Measurements from ENCODE around the gene RAB6A. TPM values are rescaled to one million over a fixed set of nuclear protein-coding genes. Genes with fewer than 3 reads are reported as not detected.
"Not testable (repeated sequence)": the region's sequence is repeated elsewhere in the genome, so short reads cannot be mapped to it uniquely, and the experiment has no call there.

The RAB6A gene
- total RNA-seq, 1 donor from 2014 or later = 87.2 TPM

- Histone ChIP-seq H3K27me3 (ENCODE audit: control insufficient read depth in 3 of 3, insufficient read depth in 3 of 3, low read length in 3 of 3) (no peaks in the 10 kb centered on the region), H3K27ac (ENCODE audit: low read depth, low read length) (peak within 1 kb of the TSS; percentile 82), H3K4me1 (ENCODE audit: control insufficient read depth in 3 of 3, insufficient read depth in 3 of 3, low read length in 3 of 3) (peaks cover 3 to 7% (median 7%) of the 10 kb centered on the region in 3 donors), H3K4me3 (ENCODE audit: low read length in 3 of 3) (peak within 1 kb of the TSS; percentile 92 to 97 (median 93)), H3K36me3 (ENCODE audit: control insufficient read depth in 3 of 3, insufficient read depth in 3 of 3, low read length in 3 of 3) (peaks cover 0 to 2% (median 0%) of the 10 kb centered on the region in 3 donors), H3K9me3 (ENCODE audit: control insufficient read depth in 3 of 3, low read length in 3 of 3) (no peaks in the 10 kb centered on the region), H3K9ac (ENCODE audit: low read depth in 1 of 3, low read length in 3 of 3) (peak within 1 kb of the TSS; percentile 77 to 97 (median 91))
Measured at GRCh38 chr11:73787643-73788558, 27.0 kb upstream of the RAB6A start, which contains the start of gene MRPL48. MRPL48 (plus strand) TSS chr11:73787874; CDS start chr11:73787972, 98 bp downstream.

DNA sequence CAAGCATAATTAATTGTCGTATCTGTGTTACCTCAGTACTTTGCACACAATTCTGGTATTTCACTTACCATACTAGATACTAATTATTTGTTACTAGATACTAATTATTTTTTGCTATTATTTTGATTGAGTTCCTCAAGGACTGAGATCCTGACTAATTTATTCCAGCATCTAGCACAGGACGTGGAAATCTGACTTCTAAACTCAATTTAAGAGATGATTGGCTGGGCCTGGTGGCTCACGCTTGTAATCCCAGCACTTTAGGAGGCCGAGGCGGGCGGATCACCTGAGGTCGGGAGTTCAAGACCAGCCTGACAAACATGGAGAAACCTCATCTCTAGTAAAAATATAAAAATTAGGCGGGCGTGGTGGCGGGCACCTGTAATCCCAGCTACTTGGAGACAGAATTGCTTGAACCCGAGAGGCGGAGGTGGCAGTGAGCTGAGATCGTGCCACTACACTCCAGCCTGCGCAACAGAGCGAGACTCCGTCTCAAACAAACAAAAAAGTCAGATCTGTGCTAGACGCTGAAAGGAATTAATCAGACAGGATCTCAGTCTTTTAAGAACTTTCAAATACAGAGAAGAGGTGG lies 26.3 kb upstream of the RAB6A start:
- Histone ChIP-seq H3K27me3 (ENCODE audit: control insufficient read depth in 3 of 3, insufficient read depth in 3 of 3, low read length in 3 of 3) (no peaks in the 10 kb centered on the region), H3K9ac (ENCODE audit: low read depth in 1 of 3, low read length in 3 of 3) (peak overlapping the region; percentile 77 to 97 (median 91)), H3K36me3 (ENCODE audit: control insufficient read depth in 3 of 3, insufficient read depth in 3 of 3, low read length in 3 of 3) (peaks cover 0 to 2% (median 0%) of the 10 kb centered on the region in 3 donors), H3K9me3 (ENCODE audit: control insufficient read depth in 3 of 3, low read length in 3 of 3) (no peaks in the 10 kb centered on the region), H3K4me3 (ENCODE audit: low read length in 3 of 3) (peak overlapping the region; percentile 92 to 97 (median 93)), H3K4me1 (ENCODE audit: control insufficient read depth in 3 of 3, insufficient read depth in 3 of 3, low read length in 3 of 3) (peaks cover 3 to 7% (median 7%) of the 10 kb centered on the region in 3 donors), H3K27ac (ENCODE audit: low read depth, low read length) (peak overlapping the region; percentile 82)

GRCh38 chr11:73785467-73785866 lies 24.6 kb upstream of the RAB6A start:
- not testable (repeated sequence) for H3K4me3 ChIP-seq (ENCODE audit: low read length in 3 of 3); H3K36me3 ChIP-seq (ENCODE audit: control insufficient read depth in 3 of 3, insufficient read depth in 3 of 3, low read length in 3 of 3); H3K27me3 ChIP-seq (ENCODE audit: control insufficient read depth in 3 of 3, insufficient read depth in 3 of 3, low read length in 3 of 3); H3K27ac ChIP-seq (ENCODE audit: low read depth, low read length); H3K9me3 ChIP-seq (ENCODE audit: control insufficient read depth in 3 of 3, low read length in 3 of 3); H3K4me1 ChIP-seq (ENCODE audit: control insufficient read depth in 3 of 3, insufficient read depth in 3 of 3, low read length in 3 of 3); H3K9ac ChIP-seq (ENCODE audit: low read depth in 1 of 3, low read length in 3 of 3)

GRCh38 chr11:73784734-73785133 lies 23.9 kb upstream of the RAB6A start:
- H3K27me3 ChIP-seq (ENCODE audit: control insufficient read depth in 3 of 3, insufficient read depth in 3 of 3, low read length in 3 of 3) = no peaks in the 10 kb centered on the region
- H3K4me1 ChIP-seq (ENCODE audit: control insufficient read depth in 3 of 3, insufficient read depth in 3 of 3, low read length in 3 of 3) = peaks cover 6 to 7% (median 7%) of the 10 kb centered on the region in 3 donors
- no peaks in the 10 kb centered on the region for H3K9me3 ChIP-seq (ENCODE audit: control insufficient read depth in 3 of 3, low read length in 3 of 3)
- H3K36me3 ChIP-seq (ENCODE audit: control insufficient read depth in 3 of 3, insufficient read depth in 3 of 3, low read length in 3 of 3) = no peaks in the 10 kb centered on the region
- no peak overlapping the region for H3K4me3 ChIP-seq (ENCODE audit: low read length in 3 of 3)
- no peak overlapping the region for H3K9ac ChIP-seq (ENCODE audit: low read depth in 1 of 3, low read length in 3 of 3)
- no peak overlapping the region for H3K27ac ChIP-seq (ENCODE audit: low read depth, low read length)

DNA sequence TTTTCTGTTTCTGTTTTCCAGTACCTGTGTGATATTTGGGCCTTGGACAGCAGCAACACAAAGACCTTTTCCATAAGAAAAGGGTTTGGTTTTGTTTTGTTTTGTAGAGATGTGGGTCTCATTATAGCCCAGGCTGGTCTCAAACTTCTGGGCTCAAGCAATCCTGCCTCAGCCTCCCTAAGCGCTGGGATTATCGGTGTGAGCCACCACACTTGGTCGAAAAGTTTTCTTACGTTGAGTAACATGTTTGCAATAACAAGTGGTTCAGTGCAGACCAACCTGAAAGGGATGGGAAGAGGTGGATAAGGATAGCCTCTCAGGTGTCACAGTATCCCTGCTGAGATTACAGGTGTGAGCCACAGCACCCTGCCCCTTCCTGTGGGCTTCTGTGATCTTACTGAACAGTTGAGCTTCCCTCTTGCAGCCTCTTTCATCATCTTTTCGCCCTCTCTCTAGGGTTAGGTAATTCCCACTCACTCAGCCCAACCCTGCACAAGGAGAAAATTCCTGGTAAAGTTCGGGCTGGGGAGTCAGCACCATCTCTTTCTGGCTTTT lies 23.3 kb upstream of the RAB6A start:
- no peak overlapping the region for H3K9ac ChIP-seq (ENCODE audit: low read depth in 1 of 3, low read length in 3 of 3)
- H3K4me3 ChIP-seq (ENCODE audit: low read length in 3 of 3) = no peak overlapping the region
- H3K36me3 ChIP-seq (ENCODE audit: control insufficient read depth in 3 of 3, insufficient read depth in 3 of 3, low read length in 3 of 3) = no peaks in the 10 kb centered on the region
- no peaks in the 10 kb centered on the region for H3K27me3 ChIP-seq (ENCODE audit: control insufficient read depth in 3 of 3, insufficient read depth in 3 of 3, low read length in 3 of 3)
- peaks cover 5 to 7% (median 5%) of the 10 kb centered on the region in 3 donors for H3K4me1 ChIP-seq (ENCODE audit: control insufficient read depth in 3 of 3, insufficient read depth in 3 of 3, low read length in 3 of 3)
- H3K27ac ChIP-seq (ENCODE audit: low read depth, low read length) = no peak overlapping the region
- no peaks in the 10 kb centered on the region for H3K9me3 ChIP-seq (ENCODE audit: control insufficient read depth in 3 of 3, low read length in 3 of 3)

GRCh38 chr11:73783483-73784020 lies 22.7 kb upstream of the RAB6A start:
- Histone ChIP-seq H3K4me1 (ENCODE audit: control insufficient read depth in 3 of 3, insufficient read depth in 3 of 3, low read length in 3 of 3) (peaks cover 0 to 4% (median 3%) of the 10 kb centered on the region in 3 donors), H3K27ac (ENCODE audit: low read depth, low read length) (no peak overlapping the region), H3K4me3 (ENCODE audit: low read length in 3 of 3) (no peak overlapping the region), H3K36me3 (ENCODE audit: control insufficient read depth in 3 of 3, insufficient read depth in 3 of 3, low read length in 3 of 3) (no peaks in the 10 kb centered on the region), H3K27me3 (ENCODE audit: control insufficient read depth in 3 of 3, insufficient read depth in 3 of 3, low read length in 3 of 3) (no peaks in the 10 kb centered on the region), H3K9ac (ENCODE audit: low read depth in 1 of 3, low read length in 3 of 3) (no peak overlapping the region), H3K9me3 (ENCODE audit: control insufficient read depth in 3 of 3, low read length in 3 of 3) (no peaks in the 10 kb centered on the region)

DNA sequence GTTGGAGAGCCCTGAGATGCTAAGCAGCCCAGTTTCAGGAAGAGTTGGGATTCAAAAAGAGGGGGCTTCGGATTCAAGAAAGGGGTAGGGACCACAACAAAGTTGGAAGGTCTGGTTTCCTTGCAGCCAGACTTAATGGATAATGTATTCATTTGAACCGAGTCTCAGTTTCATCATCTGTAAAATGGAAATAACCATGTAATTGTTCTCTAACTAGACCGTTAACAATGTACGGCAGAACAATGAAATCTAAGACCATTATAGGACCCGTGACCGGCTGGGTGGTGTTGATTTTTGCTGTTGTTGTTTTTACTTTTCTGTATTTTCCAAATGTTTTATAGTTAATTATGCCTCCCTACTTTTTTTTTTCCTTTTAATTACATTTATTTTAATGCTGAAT lies 20.4 kb upstream of the RAB6A start:
- no peaks in the 10 kb centered on the region for H3K9me3 ChIP-seq (ENCODE audit: control insufficient read depth in 3 of 3, low read length in 3 of 3)
- no peak overlapping the region for H3K4me3 ChIP-seq (ENCODE audit: low read length in 3 of 3)
- H3K27ac ChIP-seq (ENCODE audit: low read depth, low read length) = no peak overlapping the region
- no peak overlapping the region for H3K9ac ChIP-seq (ENCODE audit: low read depth in 1 of 3, low read length in 3 of 3)
- no peaks in the 10 kb centered on the region for H3K27me3 ChIP-seq (ENCODE audit: control insufficient read depth in 3 of 3, insufficient read depth in 3 of 3, low read length in 3 of 3)
- H3K36me3 ChIP-seq (ENCODE audit: control insufficient read depth in 3 of 3, insufficient read depth in 3 of 3, low read length in 3 of 3) = no peaks in the 10 kb centered on the region
- H3K4me1 ChIP-seq (ENCODE audit: control insufficient read depth in 3 of 3, insufficient read depth in 3 of 3, low read length in 3 of 3) = peaks cover 0 to 4% (median 3%) of the 10 kb centered on the region in 3 donors

- Histone ChIP-seq H3K4me3 (ENCODE audit: low read length in 3 of 3) (peak overlapping the region; percentile 83 to 94 (median 85)), H3K27me3 (ENCODE audit: control insufficient read depth in 3 of 3, insufficient read depth in 3 of 3, low read length in 3 of 3) (no peaks in the 10 kb centered on the region), H3K36me3 (ENCODE audit: control insufficient read depth in 3 of 3, insufficient read depth in 3 of 3, low read length in 3 of 3) (no peaks in the 10 kb centered on the region), H3K9me3 (ENCODE audit: control insufficient read depth in 3 of 3, low read length in 3 of 3) (no peaks in the 10 kb centered on the region), H3K9ac (ENCODE audit: low read depth in 1 of 3, low read length in 3 of 3) (peak overlapping the region; percentile 82 to 93 (median 83)), H3K27ac (ENCODE audit: low read depth, low read length) (peak overlapping the region; percentile 90), H3K4me1 (ENCODE audit: control insufficient read depth in 3 of 3, insufficient read depth in 3 of 3, low read length in 3 of 3) (peaks cover 0 to 4% (median 3%) of the 10 kb centered on the region in 3 donors)
Measured at GRCh38 chr11:73779084-73779902, 18.4 kb upstream of the RAB6A start.

- not testable (repeated sequence) for H3K4me3 ChIP-seq (ENCODE audit: low read length in 3 of 3); H3K36me3 ChIP-seq (ENCODE audit: control insufficient read depth in 3 of 3, insufficient read depth in 3 of 3, low read length in 3 of 3); H3K27me3 ChIP-seq (ENCODE audit: control insufficient read depth in 3 of 3, insufficient read depth in 3 of 3, low read length in 3 of 3); H3K4me1 ChIP-seq (ENCODE audit: control insufficient read depth in 3 of 3, insufficient read depth in 3 of 3, low read length in 3 of 3); H3K27ac ChIP-seq (ENCODE audit: low read depth, low read length); H3K9ac ChIP-seq (ENCODE audit: low read depth in 1 of 3, low read length in 3 of 3); H3K9me3 ChIP-seq (ENCODE audit: control insufficient read depth in 3 of 3, low read length in 3 of 3)
Measured at GRCh38 chr11:73770811-73771210, 9.9 kb upstream of the RAB6A start.

Measured in skeletal muscle tissue (tissue), 4 donors.